RPMI7951 (cell line): ENCODE results near the gene TMEM39A. TPM values are rescaled to one million over a fixed set of nuclear protein-coding genes. Genes with fewer than 3 reads are reported as not detected.

Experiments used
- DNase-seq: peaks from one replicate; pipeline ENCODE4 v3.0.0-alpha.2; 2012; ENCODE audit warnings: low read depth
- total RNA-seq: library from RNA; depleted of rRNA; stranded (reverse); fragments of >200 nt; shearing (Covaris generic); gene quantifications from 2 replicates; pipeline ENCODE4 v1.2.3, GENCODE V29; 2014; rRNA removed

Gene TMEM39A, protein sequence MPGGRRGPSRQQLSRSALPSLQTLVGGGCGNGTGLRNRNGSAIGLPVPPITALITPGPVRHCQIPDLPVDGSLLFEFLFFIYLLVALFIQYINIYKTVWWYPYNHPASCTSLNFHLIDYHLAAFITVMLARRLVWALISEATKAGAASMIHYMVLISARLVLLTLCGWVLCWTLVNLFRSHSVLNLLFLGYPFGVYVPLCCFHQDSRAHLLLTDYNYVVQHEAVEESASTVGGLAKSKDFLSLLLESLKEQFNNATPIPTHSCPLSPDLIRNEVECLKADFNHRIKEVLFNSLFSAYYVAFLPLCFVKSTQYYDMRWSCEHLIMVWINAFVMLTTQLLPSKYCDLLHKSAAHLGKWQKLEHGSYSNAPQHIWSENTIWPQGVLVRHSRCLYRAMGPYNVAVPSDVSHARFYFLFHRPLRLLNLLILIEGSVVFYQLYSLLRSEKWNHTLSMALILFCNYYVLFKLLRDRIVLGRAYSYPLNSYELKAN
- 39.4 and 43.5 TPM in 2 replicates for total RNA-seq

DNA sequence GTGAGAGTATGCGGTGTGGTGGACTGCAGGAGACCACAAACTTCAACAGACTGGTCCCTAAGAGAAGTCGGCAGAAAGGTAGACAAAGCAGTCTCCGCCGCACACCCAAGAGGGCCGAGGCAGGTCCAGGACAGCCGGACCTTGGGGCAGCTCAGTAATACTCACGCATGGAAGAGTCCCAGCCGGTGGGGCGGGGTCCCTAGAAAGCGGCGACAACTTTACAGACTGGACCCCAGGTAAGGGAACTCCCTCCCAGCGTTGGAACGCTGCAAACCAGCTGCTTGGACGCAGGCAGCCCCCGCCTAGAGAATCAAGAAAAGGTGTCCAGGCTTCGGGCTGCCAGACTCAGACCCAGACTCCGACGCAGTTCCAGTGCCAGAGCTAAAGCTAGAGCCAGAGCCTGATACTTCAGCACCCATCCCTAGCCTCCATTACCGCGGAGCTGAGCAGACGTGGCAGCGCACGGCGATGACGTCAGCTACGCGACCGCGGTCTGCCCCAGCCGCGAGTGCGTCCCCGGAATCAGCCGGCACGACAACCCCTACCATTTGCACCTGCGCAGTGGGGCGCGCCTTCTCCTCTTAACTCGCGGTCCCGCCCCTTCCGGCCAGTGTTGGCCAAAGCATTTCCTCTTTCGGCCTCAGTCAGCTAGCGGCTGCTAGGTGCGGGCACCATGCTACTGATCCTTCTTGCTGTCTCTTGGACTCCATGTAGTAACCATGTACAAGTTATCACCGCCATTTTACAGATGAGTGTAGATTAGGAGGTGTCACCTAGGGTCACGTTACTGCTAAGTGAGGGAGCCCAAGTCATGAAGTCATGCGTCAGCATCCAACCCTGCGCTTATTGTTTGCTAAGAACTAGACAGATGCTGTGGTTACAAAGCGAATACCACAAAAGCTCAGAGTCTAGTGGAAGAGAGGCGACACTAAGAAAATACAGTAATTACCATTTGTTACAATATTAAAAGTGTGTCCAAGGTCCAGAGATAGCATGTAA, at the start of gene TMEM39A:
Gene TMEM39A, minus strand, starts transcription at position 445 of the 999 bp plus-strand sequence. CDS start 1,541 bp downstream, outside the sequence.
- peak; percentile 98 for DNase-seq

DNA sequence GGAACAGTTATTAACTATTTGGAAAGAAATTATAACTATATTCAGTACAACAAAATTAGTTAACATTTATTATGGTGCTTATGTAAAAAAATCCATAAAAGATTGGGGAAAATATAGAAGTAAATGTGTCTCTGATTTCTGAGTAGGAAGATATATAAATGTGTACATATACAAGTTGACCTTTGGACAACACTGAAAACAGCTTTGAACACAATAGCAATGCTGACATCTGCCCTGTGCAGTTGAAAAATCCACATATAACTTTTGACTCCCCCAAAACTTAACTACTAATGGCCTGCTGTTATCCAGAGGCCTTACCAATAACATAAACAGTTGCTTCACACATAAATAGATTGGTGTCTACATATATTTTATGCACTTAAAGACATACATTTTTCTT, 47.3 kb upstream of the TMEM39A start:
- no peak for DNase-seq

DNA sequence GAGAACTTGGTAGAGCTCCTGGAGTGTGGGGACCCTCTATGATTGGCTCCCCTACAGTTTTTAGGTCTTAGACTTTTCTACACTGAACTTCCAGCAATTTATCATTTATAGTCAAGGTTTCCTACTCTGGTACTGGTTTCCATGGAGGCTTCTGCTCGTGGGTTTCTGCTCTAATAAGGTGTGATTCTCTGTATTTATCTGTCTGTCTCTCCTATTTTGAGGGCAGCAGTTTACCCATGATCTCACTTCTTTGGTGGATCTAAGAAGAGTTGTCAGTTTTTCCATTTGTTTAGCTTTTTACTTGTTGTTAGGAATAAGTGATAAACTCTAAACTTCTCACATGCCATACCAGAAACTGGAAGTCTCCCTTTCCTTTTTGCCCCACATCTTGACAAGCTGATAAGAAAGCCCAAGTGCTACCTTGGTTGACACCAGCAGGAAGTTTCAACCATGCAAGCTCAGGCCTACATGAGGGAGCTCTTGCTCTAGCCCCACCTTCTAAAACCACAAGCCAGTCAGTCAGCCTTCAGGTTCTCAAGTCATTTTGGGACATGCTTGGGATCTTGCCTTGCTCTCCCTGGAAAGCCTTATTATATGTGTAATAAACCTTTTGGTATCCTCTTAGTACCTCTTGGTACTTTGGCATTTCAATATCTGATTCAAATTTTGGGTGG, 44.9 kb upstream of the TMEM39A start:
- DNase-seq, result no peak

DNA sequence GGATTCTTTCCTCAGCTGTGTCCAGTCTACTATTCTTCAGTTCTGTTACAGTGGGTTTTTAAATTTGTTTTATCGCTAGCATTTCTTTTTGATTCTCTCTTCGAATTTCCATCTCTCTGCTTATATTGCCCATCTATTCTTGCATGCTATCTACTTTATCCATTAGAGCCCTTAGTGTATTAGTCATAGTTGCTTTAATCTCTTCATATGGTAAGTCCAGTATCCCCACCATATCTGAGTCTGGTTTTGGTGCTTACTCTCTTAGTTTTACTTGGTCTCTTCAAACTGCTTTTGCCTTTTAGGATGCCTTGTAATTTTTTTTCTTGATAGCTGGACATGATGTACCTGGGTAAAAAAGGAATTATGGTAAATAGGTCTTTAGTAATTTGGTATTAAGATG, 44.0 kb upstream of the TMEM39A start:
- DNase-seq, result no peak

DNA sequence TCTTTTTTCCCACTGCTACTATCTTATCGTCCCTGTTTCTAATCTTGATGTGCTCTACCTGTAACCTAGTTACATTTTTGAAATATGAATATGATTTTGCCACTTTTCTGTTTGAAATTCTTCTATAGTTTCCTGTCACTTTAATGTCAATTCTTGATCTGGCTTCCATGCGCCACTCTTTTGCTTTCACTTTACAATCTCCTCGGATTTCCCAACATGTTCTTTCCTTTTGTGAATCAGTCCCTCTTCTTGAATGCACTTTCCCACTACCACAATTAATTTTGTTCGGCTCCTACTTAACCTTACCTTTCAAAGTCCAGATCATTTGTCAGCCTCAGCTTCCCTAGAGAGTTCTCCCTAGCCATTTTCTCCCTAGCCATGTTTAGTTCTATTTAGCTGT, 43.2 kb upstream of the TMEM39A start:
- no peak for DNase-seq

DNA sequence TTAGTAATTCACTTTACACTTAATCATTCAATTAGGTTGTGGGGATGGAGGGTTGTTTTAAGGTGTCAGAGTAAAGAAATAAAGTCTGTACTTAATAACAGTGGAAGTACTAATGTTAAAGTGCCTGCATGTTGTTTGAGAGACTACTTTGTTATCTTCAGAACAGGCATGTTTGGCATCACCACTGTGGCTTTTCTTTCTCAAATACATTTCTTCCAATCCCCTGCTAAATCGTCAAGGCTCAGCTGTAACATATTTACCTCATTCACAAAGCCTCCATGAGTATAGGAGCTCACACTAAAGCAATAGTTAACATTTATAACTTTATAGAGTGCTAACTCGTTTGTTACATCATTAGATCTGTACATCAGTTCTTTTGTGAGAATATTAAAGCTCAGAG, 37.5 kb upstream of the TMEM39A start:
- no peak for DNase-seq

DNA sequence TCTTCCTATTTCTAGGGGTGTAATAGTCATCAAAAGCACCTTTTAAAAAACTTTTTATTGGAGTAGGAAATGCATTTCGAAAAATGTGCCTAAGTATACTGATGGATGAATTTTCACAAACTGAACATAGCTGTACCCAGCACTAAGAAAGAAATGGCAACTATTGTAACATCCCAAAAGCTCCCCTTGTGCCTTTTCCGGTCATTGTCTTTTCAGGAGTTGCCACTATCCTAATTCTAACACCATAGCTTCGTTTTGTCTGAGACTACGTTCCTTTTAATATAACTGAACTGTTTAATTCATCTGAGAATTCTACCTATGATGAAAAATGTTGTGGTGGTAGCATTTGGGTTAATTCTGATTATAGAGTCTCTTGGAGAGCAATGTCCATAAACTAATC, 36.9 kb upstream of the TMEM39A start:
- no peak for DNase-seq

DNA sequence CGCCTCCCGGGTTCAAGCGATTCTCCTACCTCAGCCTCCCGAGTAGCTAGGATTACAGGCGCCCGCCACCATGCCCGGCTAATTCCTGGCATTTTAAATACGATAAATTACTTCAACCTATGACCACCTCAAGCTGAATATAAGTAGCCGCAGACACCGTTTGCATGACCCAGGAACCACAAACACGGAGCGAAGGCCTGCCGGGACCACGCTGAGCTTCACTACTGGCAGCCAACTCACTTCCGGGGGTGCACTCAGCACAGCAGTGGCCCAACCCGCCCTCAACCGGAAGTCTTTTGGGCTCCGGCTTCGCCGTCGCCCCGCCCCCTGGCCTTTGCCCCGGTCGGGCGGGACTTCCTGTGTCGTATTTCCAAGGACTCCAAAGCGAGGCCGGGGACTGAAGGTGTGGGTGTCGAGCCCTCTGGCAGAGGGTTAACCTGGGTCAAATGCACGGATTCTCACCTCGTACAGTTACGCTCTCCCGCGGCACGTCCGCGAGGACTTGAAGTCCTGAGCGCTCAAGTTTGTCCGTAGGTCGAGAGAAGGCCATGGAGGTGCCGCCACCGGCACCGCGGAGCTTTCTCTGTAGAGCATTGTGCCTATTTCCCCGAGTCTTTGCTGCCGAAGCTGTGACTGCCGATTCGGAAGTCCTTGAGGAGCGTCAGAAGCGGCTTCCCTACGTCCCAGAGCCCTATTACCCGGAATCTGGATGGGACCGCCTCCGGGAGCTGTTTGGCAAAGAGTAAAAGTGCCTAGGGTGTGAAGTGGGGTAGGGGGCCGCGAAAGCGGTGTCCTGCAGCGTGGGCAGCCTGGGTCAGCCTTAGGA, 35.0 kb upstream of the TMEM39A start, which contains the start of gene TIMMDC1:
Gene TIMMDC1, plus strand, starts transcription at position 362 of the 826 bp plus-strand sequence. Its CDS starts 187 bp downstream, at position 549.
- peak; percentile 96 for DNase-seq

DNA sequence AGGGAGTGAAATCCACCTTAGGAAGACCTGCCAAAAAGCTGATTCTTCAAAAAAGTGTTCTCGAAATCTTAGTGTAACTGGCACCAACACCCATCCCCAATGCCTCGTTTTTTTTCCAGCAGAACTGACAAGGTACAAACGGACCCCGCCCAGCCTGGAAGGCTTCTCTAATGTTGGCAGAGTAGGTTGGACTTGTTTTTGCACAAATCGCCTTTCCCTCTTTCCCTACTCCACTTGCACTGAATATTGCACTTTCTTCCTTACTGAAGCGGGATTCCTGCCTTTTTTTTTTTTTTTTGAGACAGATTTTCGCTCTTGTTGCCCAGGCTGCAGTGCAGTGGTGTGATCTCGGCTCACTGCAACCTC, 34.4 kb upstream of the TMEM39A start:
- peak; percentile 39 for DNase-seq

DNA sequence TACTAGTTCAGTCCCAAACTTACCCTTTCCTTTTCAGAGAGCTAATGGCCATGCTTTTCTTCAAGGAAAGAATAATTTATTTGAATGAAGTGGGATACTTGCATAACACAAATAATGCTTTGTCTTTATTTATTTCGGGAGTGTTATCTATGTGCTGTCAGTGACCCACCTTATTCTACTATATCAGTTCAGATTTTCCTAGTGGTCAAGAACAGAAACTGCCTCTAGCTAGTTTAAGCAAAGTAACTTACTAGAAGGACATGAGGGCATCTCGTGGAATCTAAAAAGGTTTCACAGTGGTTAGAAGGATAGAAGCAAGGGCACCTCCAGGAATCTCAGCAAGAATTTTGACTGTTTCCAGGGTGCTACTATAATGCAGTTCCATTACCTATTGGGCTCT, 31.2 kb upstream of the TMEM39A start:
- DNase-seq, result no peak

DNA sequence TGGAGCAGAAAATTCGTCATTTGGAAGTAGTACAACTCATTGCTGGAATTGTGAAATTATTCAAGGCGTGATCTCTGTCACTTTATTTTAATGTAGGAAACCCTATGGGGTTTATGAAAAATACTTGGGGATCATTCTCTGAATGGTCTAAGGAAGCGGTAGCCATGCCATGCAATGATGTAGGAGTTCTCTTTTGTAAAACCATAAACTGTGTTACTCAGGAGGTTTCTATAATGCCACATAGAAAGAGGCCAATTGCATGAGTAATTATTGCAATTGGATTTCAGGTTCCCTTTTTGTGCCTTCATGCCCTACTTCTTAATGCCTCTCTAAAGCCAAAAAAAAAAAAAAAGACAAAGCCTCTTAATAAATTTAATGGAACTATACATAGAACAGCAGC, 29.4 kb upstream of the TMEM39A start:
- DNase-seq, result no peak

DNA sequence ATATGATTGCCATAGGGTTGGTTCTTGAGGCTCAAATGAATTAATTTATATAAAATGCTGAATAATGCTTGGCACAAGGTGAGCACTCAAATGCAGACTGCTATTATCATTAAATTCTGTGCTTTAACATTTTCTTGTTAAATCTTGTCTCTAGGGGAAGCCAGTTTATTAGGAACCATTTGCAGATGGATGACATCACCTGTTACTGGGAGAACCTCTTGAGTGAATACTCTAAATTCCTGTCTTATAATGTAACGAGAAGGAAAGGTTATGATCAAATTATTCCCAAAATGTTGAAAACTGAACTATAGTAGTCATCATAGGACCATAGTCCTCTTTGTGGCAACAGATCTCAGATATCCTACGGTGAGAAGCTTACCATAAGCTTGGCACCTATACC, 28.7 kb upstream of the TMEM39A start:
- DNase-seq, result no peak

DNA sequence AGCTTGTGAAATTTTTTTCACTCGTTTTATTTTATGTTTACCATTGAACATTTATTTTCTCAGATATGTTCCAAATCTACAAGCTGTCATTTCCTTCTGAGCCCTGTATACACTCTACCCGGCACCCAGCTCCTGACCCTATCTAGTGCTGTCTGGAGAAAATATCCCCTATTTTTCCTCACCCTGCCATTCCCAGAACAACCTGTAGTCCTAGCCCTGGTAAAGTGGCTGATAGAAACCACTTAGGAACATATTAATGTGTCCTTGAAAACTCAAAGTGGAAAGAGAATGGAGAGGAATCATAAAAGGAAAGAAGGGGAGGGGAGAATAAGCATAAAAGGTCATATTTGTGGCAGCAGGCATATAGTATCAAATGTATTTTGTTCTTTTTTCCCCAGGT, 26.7 kb upstream of the TMEM39A start:
- no peak for DNase-seq

DNA sequence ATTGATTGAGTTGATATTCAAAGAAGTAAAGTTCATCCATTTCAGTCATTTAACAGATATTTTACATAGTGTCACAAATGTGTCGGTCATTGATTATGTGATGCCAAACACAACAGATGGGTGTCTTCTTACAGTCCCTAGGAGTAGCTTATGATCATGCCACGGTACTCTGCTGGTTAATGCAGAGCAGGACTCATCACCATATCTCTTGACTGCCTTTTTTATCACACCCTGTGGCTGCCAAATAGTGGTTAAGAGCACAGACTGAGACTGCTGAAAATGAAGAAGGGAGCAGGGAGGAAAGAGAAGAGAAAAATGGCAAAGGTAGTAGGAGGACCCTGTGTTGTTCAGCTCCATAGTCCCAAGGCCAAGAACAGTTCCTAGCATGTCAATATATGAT, 22.1 kb upstream of the TMEM39A start:
- no peak for DNase-seq

DNA sequence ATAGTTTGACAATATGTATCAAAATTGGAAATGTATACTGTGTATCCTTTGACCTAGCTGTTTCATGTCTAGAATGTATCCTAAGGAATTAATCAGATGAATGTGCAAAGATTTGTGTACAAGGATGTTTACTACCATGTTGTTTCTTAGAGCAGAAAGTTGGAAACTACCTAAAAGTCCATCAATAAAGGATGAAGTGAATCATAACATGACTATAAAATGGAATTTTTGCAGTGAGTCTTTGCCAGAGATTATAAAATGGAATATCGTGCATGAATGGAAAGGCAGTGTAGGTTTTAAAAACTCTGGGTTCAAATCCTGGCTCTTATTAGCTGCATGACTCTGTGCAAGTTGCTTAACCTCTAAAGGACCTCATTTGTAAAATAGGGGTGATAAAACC, 19.7 kb upstream of the TMEM39A start:
- no peak for DNase-seq

DNA sequence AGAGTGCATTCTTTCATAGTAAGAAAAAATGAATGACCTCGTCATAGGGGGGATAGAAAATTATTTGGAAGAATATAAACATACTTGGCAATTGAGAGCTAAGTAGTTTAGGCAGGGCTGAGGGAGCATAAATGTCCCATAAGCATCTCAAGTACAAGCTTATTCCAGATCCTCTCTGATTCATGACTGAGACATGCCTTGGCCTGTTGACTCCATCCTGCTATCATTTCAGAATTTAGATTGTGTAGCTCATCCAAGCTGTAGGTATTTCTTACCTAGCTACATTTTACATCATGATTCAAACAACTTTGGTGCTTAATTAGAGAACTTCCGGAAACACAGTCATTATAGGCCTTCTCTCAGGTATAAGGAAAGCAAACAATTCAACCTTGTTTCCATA, 17.7 kb upstream of the TMEM39A start:
- DNase-seq, result no peak

DNA sequence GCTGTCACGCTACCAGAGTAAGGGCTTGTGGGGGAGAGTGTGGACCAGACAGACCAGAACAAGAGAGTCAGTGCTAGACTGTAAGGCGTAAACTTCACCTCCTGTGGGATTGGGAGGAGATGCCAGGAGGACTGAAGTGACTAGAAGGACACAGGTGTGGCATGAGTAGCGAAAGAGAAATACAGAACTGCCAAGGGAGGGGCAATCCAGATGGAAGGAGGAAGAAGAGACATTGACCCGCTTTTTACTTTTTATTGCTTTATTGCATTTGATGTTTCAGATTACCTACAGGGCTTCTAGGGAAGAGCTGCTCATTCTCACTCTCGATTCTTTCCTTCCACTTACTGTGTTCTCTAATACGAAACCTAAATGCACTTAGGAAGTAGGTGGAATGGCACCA, 7.5 kb upstream of the TMEM39A start:
- DNase-seq, result no peak

DNA sequence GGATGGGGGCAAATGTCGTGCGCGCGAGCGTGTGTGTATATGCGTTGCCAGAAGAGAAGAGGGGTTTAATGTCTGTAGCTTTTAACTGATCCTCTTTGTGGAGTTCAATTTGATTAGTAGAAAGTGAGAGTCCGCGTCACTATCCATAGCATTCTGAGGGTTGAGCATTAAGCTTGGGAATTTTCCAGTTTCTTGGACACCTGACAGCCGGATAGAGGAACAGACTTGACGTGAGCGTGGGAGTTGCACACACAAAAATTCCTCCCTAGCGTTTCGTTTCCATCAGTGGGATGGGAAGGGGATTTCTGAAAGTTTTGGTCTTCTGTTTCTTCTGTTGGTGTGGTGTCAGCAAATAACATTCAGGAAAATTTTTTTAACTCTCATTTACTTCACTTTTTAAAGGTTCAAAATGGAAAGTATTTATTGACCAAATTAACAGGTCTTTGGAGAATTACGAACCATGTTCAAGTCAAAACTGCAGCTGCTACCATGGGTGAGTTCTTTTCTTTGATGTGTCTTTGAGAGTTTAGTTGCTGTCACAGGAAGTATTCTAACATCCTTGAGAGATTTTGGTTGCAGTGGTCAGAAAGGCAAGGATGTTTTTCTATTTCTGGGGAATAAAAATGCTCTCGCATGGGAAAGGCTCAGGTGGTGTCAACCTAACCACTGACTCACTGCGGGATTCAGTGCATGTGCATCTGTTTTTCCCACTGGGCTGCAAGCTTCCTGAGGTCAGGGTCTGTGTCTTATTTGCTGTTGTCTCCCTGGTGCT, 6.2 kb upstream of the TMEM39A start:
- peak; percentile 51 for DNase-seq

DNA sequence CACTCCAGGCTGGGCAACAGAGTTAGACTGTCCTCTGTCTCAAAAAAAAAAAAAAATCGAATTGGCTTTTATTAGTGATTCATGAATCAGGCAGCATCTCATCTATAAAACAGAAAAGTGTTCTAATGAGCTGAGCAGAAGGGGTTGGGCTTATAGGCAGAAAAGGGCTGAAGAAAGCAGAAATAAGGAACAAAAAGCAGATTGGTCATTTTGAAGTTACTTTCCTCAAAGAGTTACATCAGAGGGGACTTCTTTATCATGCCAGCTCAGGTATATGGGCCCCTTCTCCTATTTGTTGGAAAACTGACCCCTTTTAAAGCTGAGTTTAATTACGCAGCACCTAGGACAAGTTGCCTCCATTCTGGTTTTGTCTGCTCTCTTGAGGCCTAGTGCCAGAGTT, 4.6 kb upstream of the TMEM39A start:
- DNase-seq, result no peak

DNA sequence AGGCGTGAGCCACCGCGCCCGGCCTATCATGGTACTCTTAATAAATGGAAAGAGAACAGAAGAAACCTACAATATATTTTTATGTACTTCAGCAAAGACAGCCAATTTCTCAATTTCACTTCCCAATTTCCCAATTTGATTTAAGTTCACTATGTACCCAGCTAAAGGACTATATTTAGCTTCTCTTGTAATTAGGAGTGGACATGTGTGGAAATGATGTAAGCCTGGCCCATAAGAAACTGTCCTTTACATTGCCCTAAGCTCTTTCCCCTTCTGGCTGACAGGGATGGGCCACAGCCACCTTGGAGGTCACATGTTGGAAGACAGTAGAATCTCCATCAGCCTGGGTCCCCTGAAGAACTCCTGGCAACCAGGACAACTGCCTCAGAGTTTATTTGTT, 6.2 kb downstream of the TMEM39A start:
- no peak for DNase-seq
